KOPT-K1 (cell line): ENCODE results near the gene PLEKHB1.

Source experiments
- H3K27ac ChIP-seq: fragments of 200-600 bp; sonication (generic); 2 replicates; pipeline ENCODE4 v1.5.1; 2016; ENCODE audit warnings: antibody characterized with exemption, mild to moderate bottlenecking, low read depth, low read length; ENCODE audit not compliant: poor library complexity, severe bottlenecking
- H3K36me3 ChIP-seq: fragments of 200-600 bp; sonication (generic); 2 replicates; pipeline ENCODE4 v1.5.1; 2017; ENCODE audit warnings: antibody characterized with exemption, mild to moderate bottlenecking, low read length, moderate library complexity; ENCODE audit not compliant: insufficient read depth
- H3K9me3 ChIP-seq: fragments of 200-600 bp; sonication (generic); 2 replicates; pipeline ENCODE4 v1.5.1; 2017; ENCODE audit warnings: antibody characterized with exemption, low read length, mild to moderate bottlenecking; ENCODE audit not compliant: insufficient read depth, poor library complexity, severe bottlenecking

PLEKHB1 gene

DNA sequence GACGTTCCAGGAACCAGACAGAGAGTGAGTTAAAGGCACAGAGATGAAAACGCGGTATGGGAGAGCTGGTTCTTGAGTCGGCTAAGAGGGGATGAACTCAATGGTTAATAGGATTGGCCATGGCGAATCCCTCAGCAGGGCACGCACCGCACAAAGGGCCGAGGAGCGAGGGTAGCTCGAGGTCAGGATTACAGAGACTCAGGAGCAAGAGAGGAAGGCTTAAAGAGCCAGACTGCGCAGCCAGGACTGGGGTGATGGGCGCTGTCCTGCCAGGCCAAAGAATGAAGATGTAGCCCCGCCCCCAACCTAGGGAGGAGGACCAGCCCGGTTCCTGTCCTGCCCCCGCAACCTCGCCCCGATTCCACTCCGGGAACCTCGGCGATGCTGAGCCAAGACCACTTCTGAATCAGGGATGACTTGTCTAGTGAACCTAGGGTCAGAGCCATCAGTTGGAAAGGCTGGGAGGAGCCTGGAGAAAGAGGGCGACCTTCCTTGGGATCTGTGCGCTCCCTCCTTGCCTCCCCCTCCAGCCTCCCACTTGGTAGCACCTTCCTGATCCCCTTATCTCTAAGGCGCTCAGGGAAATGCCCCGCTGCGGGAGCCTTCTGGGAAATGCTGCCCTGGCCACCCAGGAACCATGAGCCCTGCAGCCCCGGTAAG, at the start of gene PLEKHB1:
PLEKHB1 (plus strand) TSS at position 610 of the 660 bp plus-strand sequence; CDS start at position 638, 28 bp downstream.
- H3K36me3 ChIP-seq, result no peaks in the 10 kb centered on the region
- no peak within 1 kb of the TSS for H3K27ac ChIP-seq
- H3K9me3 ChIP-seq, result no peaks in the 10 kb centered on the region

DNA sequence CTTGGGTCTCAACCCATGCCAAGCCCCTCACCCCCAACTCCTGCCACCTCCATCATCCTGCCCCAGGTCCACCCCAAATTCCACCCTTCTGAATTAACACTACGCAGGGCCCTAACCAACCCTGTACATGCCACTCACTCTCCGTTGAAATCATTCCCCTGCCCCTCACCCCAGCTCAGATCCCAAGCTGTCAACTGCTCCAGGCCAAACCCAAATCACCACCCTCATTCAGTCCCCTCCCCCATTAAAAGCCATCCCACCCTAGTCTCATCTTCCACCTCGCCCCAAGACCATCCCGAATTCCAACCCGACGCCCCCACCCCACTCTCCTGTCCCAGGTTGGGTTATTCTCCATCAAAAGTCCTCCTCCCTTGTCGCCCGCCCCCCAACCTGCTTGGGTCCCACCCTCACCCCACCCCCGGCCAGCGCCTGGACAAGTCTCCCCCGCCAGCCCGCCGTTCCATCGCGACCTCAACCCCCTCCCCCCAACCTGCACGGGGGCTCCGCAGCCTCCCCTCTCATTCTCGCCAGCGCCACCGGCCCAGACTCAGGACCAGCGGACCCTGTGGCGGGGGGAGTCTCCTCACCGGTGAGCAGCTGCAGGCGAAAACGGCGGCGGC, 48.9 kb upstream of the PLEKHB1 start:
- Histone ChIP-seq H3K9me3 (no peaks in the 10 kb centered on the region), H3K27ac (peak overlapping the region; percentile 83), H3K36me3 (no peaks in the 10 kb centered on the region)

GRCh38 chr11:73597956-73598718, 48.2 kb upstream of the PLEKHB1 start, which contains the start of gene FAM168A:
TSS of gene FAM168A (minus strand) at chr11:73598112. CDS start at chr11:73468474, 129,638 bp downstream.
- no peaks in the 10 kb centered on the region for H3K36me3 ChIP-seq
- no peaks in the 10 kb centered on the region for H3K9me3 ChIP-seq
- peak within 1 kb of the TSS; percentile 83 for H3K27ac ChIP-seq

DNA sequence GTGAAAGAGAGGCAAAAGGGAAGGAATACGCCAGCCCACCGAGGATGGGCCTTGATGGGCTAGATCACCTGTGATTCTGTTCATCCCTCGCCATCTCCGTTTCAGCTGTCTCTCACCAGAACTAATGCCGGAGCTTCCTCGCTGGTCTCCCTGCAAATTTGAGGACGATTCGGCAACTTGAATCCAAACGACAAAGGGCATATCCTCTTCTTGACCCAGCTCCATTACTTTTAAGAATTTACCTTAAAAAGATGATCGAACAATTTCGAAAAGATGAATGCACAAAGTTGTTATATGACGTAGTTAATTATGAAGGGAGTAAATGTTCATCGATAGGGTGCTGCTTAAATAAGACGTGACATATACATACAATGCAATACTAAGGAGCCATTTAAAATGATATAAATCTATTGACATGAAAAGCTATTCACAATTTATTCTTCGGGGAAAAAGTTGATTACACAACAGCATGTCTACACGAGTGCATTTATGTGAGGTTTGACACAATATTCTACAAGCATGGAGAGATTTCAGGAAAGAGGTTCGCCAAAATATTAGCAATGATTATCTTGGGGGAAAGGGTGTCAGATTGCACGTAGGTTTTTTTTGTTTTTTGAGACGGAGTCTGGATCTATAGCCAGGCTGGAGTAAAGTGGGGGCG, 47.5 kb upstream of the PLEKHB1 start:
- Histone ChIP-seq H3K36me3 (no peaks in the 10 kb centered on the region), H3K9me3 (no peaks in the 10 kb centered on the region), H3K27ac (peak overlapping the region; percentile 83)

- Histone ChIP-seq H3K9me3 (no peaks in the 10 kb centered on the region), H3K36me3 (no peaks in the 10 kb centered on the region)
Observed at GRCh38 chr11:73612601-73613140, 33.7 kb upstream of the PLEKHB1 start.

DNA sequence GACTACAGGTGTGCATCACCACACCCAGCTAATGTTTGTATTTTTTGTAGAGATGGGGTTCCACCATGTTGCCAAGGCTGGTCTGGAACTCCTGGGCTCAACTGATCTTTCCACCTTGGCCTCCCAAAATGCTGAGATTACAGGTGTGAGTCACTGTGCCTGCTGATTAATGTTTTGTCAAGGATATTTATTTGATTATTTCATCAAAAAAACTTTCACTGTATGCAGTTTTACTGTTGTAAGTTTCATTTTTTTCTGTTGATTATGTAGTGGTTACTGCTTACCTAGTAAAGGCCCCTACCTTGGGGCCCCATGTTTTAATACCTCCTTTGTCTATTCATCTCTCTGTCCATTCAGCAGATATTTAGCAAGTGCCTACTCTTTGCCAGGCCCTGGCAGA, 31.8 kb upstream of the PLEKHB1 start:
- H3K27ac ChIP-seq, result no peak overlapping the region
- H3K9me3 ChIP-seq, result no peaks in the 10 kb centered on the region
- no peaks in the 10 kb centered on the region for H3K36me3 ChIP-seq

More at GRCh38 chr11:73612601-73613140, 33.7 kb upstream of the PLEKHB1 start:
- H3K27ac ChIP-seq, result no peak overlapping the region

- no peaks in the 10 kb centered on the region for H3K36me3 ChIP-seq
- no peaks in the 10 kb centered on the region for H3K9me3 ChIP-seq
- H3K27ac ChIP-seq, result no peak overlapping the region
Observed at GRCh38 chr11:73622926-73623593, 23.3 kb upstream of the PLEKHB1 start.

GRCh38 chr11:73623686-73624085, 22.7 kb upstream of the PLEKHB1 start:
- Histone ChIP-seq H3K9me3 (no peaks in the 10 kb centered on the region), H3K36me3 (no peaks in the 10 kb centered on the region), H3K27ac (no peak overlapping the region)

GRCh38 chr11:73625696-73626318, 20.6 kb upstream of the PLEKHB1 start:
- H3K9me3 ChIP-seq, result no peaks in the 10 kb centered on the region
- H3K27ac ChIP-seq, result no peak overlapping the region
- H3K36me3 ChIP-seq, result no peaks in the 10 kb centered on the region

DNA sequence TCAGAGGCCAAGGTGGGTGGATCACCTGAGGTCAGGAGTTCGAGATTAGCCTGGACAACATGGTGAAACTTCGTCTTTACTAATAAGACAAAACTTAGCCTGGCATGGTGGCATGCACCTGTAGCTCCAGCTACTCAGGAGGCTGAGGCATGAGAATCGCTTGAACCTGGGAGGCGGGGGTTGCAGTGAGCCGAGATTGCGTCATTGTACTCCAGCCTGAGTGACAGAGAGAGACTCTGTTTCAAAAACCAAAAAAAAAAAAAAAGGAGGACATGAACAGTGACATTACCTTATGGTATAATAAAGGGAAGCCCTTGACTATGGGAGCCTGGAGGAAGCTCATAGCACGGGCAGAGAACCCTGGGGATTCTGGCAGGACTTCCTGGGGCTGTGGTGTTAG, 16.5 kb upstream of the PLEKHB1 start:
- H3K36me3 ChIP-seq, result no peaks in the 10 kb centered on the region
- peaks cover 5% of the 10 kb centered on the region for H3K9me3 ChIP-seq
- no peak overlapping the region for H3K27ac ChIP-seq

GRCh38 chr11:73632996-73633395, 13.4 kb upstream of the PLEKHB1 start:
- peaks cover 5% of the 10 kb centered on the region for H3K9me3 ChIP-seq
- H3K36me3 ChIP-seq, result no peaks in the 10 kb centered on the region
- H3K27ac ChIP-seq, result no peak overlapping the region

DNA sequence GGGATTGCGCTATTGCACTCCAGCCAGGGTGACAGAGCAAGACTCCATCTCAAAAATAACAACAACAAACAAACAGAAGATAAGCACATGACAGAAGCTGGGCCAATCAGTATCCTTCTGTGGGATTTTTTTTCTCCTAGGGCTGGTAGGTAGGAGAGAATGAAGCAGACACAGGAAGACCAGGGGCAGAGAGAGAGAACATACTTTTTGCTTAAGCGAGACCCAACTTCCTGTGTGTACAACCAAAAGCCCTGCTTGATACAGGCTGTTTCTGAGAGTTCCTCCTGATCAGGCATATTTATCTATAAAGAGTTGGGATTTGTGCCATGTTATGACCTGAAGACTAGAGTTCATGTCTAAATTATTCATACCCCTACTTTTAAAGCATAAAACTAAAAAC, 12.4 kb upstream of the PLEKHB1 start:
- Histone ChIP-seq H3K27ac (peak overlapping the region; percentile 53), H3K9me3 (peaks cover 5% of the 10 kb centered on the region), H3K36me3 (no peaks in the 10 kb centered on the region)

GRCh38 chr11:73635721-73636120, 10.7 kb upstream of the PLEKHB1 start:
- peaks cover 5% of the 10 kb centered on the region for H3K9me3 ChIP-seq

GRCh38 chr11:73636249-73636648, 10.1 kb upstream of the PLEKHB1 start:
- H3K27ac ChIP-seq, result no peak overlapping the region
- no peaks in the 10 kb centered on the region for H3K36me3 ChIP-seq
- peaks cover 5% of the 10 kb centered on the region for H3K9me3 ChIP-seq

More at GRCh38 chr11:73635721-73636120, 10.7 kb upstream of the PLEKHB1 start:
- Histone ChIP-seq H3K27ac (no peak overlapping the region), H3K36me3 (no peaks in the 10 kb centered on the region)
